H1 (cell line): ENCODE measurements around the gene CROCC2. TPM values are rescaled to one million over a fixed set of nuclear protein-coding genes. Genes with fewer than 3 reads are reported as not detected.

Experiments
- CTCF ChIA-PET: fragments of 300-600 bp; sonication (Branson Sonifier 250); formaldehyde crosslinking; loops from one replicate; lab custom pipeline; 2021; ENCODE audit not compliant: partially characterized antibody; lab: Charles Lee
- POLR2A ChIA-PET: fragments of 300-600 bp; sonication (Branson Sonifier 250); formaldehyde crosslinking; loops from one replicate; lab custom pipeline; 2021; ENCODE audit warnings: inconsistent platforms; ENCODE audit not compliant: partially characterized antibody; lab: Charles Lee
- DNase-seq, 2 experiments: peaks; one replicate each; pipeline versions ENCODE4 v3.0.0 to v3.0.0-alpha.2; 2010 to 2022; ENCODE audit warnings: low spot score in 2 of 2, low read depth in 1 of 2, mixed read lengths in 1 of 2
- FAIRE-seq: peaks from 2 replicates; lab custom pipeline; 2011; peaks lifted over from hg19 to GRCh38; lab: Jason Lieb, UNC
- H2AFZ ChIP-seq: 2 replicates; pipeline ENCODE4 v1.8.1; 2012; ENCODE audit warnings: low read length, inconsistent platforms
- H2AK5ac ChIP-seq: 2 replicates; pipeline ENCODE4 v1.6.1; 2013; ENCODE audit warnings: low read depth, low read length
- H2BK120ac ChIP-seq: replicated peaks from 2 replicates; pipeline ENCODE3; 2013; ENCODE audit warnings: low read depth, low read length, inconsistent platforms
- H2BK12ac ChIP-seq: 2 replicates; pipeline ENCODE4 v1.6.1; 2013; ENCODE audit warnings: low read depth, low read length
- H2BK15ac ChIP-seq: 2 replicates; pipeline ENCODE4 v1.6.1; 2013; ENCODE audit warnings: low read length
- H2BK20ac ChIP-seq: 2 replicates; pipeline ENCODE4 v1.6.1; 2013; ENCODE audit warnings: low read length
- H2BK5ac ChIP-seq: 2 replicates; pipeline ENCODE4 v1.6.1; 2013; ENCODE audit warnings: low read depth, low read length
- H3K14ac ChIP-seq: 2 replicates; pipeline ENCODE4 v1.6.1; 2013; ENCODE audit warnings: inconsistent platforms; ENCODE audit not compliant: insufficient read length
- H3K18ac ChIP-seq: 2 replicates; pipeline ENCODE4 v1.6.1; 2013; ENCODE audit warnings: low read length; ENCODE audit errors: extremely low read depth
- H3K23ac ChIP-seq: 2 replicates; pipeline ENCODE4 v1.6.1; 2013; ENCODE audit warnings: inconsistent platforms; ENCODE audit not compliant: insufficient read length
- H3K23me2 ChIP-seq: 2 replicates; pipeline ENCODE4 v1.6.1; 2013; ENCODE audit warnings: low read depth, low read length
- H3K27ac ChIP-seq: 2 replicates; pipeline ENCODE4 v1.6.1; 2011; ENCODE audit warnings: low read depth, low read length, inconsistent platforms
- H3K27me3 ChIP-seq, 4 experiments: replicated peaks in 1 of 4; 1 replicate in 1 of 4; 2 replicates in 3 of 4; pipeline versions ENCODE4 v1.6.1 to v1.8.1; 2011 to 2013; ENCODE audit warnings: low read length in 3 of 4, mild to moderate bottlenecking in 3 of 4, inconsistent platforms in 2 of 4, mixed read lengths in 2 of 4, moderate library complexity in 1 of 4; ENCODE audit not compliant: control insufficient read depth in 3 of 4, insufficient read depth in 3 of 4; ENCODE audit errors: extremely low read depth in 1 of 4
- H3K36me3 ChIP-seq, 4 experiments: 2 replicates each; pipeline versions ENCODE4 v1.6.1 to v1.8.1; 2011 to 2013; ENCODE audit warnings: mild to moderate bottlenecking in 4 of 4, low read length in 3 of 4, moderate library complexity in 2 of 4, control low read depth in 1 of 4, inconsistent platforms in 1 of 4; ENCODE audit not compliant: insufficient read depth in 4 of 4, control insufficient read depth in 2 of 4
- H3K4ac ChIP-seq: replicated peaks from 2 replicates; pipeline ENCODE3; 2013; ENCODE audit warnings: low read length, low read depth, mixed read lengths, inconsistent platforms; ENCODE audit not compliant: insufficient read length
- H3K4me1 ChIP-seq, 4 experiments: replicated peaks in 1 of 4; 1 replicate in 1 of 4; 2 replicates in 3 of 4; pipeline versions ENCODE4 v1.6.1 to v1.8.1; 2011 to 2013; ENCODE audit warnings: low read length in 3 of 4, inconsistent platforms in 2 of 4, mixed read lengths in 1 of 4; ENCODE audit not compliant: insufficient read depth in 4 of 4, control insufficient read depth in 3 of 4
- H3K4me2 ChIP-seq, 2 experiments: 2 replicates each; pipeline versions ENCODE4 v1.6.1 to v1.8.1; 2011 to 2013; ENCODE audit warnings: low read depth in 2 of 2, low read length in 2 of 2, control low read depth in 1 of 2, inconsistent platforms in 1 of 2, mild to moderate bottlenecking in 1 of 2; ENCODE audit not compliant: insufficient read depth in 1 of 2
- H3K4me3 ChIP-seq, 4 experiments: fragments of 200-600, 300-600 bp in 1 of 4; sonication (generic), shearing (Covaris generic), sonication (Bioruptor Twin) in 1 of 4; 2 replicates each; pipeline versions ENCODE4 v1.5.1 to v1.8.1; 2011 to 2016; ENCODE audit warnings: low read length in 4 of 4, low read depth in 3 of 4, control low read depth in 2 of 4, inconsistent platforms in 2 of 4, mild to moderate bottlenecking in 2 of 4, mixed read lengths in 1 of 4, moderate library complexity in 1 of 4; ENCODE audit not compliant: insufficient read depth in 2 of 4; ENCODE audit errors: extremely low read depth in 1 of 4
- H3K56ac ChIP-seq: replicated peaks from 2 replicates; pipeline ENCODE3; 2013; ENCODE audit warnings: low read depth, mild to moderate bottlenecking, mixed read lengths, low read length, inconsistent platforms; ENCODE audit not compliant: insufficient read length
- H3K79me1 ChIP-seq: 2 replicates; pipeline ENCODE4 v1.6.1; 2013; ENCODE audit warnings: low read depth, low read length, control low read depth
- H3K79me2 ChIP-seq, 2 experiments: 2 replicates each; pipeline versions ENCODE4 v1.6.1 to v1.8.1; 2012 to 2013; ENCODE audit warnings: low read length in 2 of 2, mild to moderate bottlenecking in 2 of 2, inconsistent platforms in 1 of 2; ENCODE audit not compliant: insufficient read depth in 2 of 2, control insufficient read depth in 1 of 2
- H3K9ac ChIP-seq, 4 experiments: replicated peaks in 1 of 4; 1 replicate in 1 of 4; 2 replicates in 3 of 4; pipeline versions ENCODE4 v1.6.1 to v1.8.1; 2011 to 2013; ENCODE audit warnings: low read depth in 3 of 4, low read length in 3 of 4, control low read depth in 2 of 4, mild to moderate bottlenecking in 2 of 4, moderate library complexity in 2 of 4, inconsistent platforms in 1 of 4; ENCODE audit errors: extremely low read depth in 1 of 4
- H3K9me3 ChIP-seq, 2 experiments: 2 replicates each; pipeline versions ENCODE4 v1.6.1 to v1.8.1; 2012 to 2013; ENCODE audit warnings: mild to moderate bottlenecking in 2 of 2, moderate library complexity in 2 of 2, control low read depth in 1 of 2, inconsistent platforms in 1 of 2, low read depth in 1 of 2, low read length in 1 of 2, mixed read lengths in 1 of 2; ENCODE audit not compliant: insufficient read depth in 2 of 2
- H4K20me1 ChIP-seq, 2 experiments: replicated peaks in 1 of 2; 2 replicates each; pipeline versions ENCODE3 to v1.8.1; 2011 to 2013; ENCODE audit warnings: inconsistent platforms in 2 of 2, low read length in 2 of 2, mild to moderate bottlenecking in 1 of 2; ENCODE audit not compliant: insufficient read depth in 2 of 2, control insufficient read depth in 1 of 2
- H4K5ac ChIP-seq: 2 replicates; pipeline ENCODE4 v1.6.1; 2013; ENCODE audit warnings: low read length, low read depth, mixed read lengths, inconsistent platforms; ENCODE audit not compliant: insufficient read length
- H4K8ac ChIP-seq: 2 replicates; pipeline ENCODE4 v1.8.0; 2013; ENCODE audit warnings: mild to moderate bottlenecking, moderate library complexity, low read length, inconsistent platforms; ENCODE audit not compliant: insufficient read depth; ENCODE audit errors: extremely low read depth
- H4K91ac ChIP-seq: replicated peaks from 2 replicates; pipeline ENCODE3; 2013; ENCODE audit warnings: low read length, mixed read lengths, inconsistent platforms; ENCODE audit not compliant: insufficient read length
- BACH1 ChIP-seq: IDR thresholded peaks from 2 replicates; pipeline ENCODE4 v1.6.1; 2012; ENCODE audit warnings: low read length, improper control_type of control experiment
- CBX8 ChIP-seq: fragments of 300-800, 300-1000 bp; sonication (generic); IDR thresholded peaks from 2 replicates; pipeline ENCODE4 v1.7.1; 2016; ENCODE audit warnings: low read depth, low read length, borderline replicate concordance
- CREB1 ChIP-seq: IDR thresholded peaks from 2 replicates; pipeline ENCODE4 v1.6.1; 2012; ENCODE audit warnings: inconsistent platforms
- EGR1 ChIP-seq: IDR thresholded peaks from 2 replicates; pipeline ENCODE4 v1.6.1; 2011; ENCODE audit warnings: low read depth, low read length, borderline replicate concordance
- EZH2 ChIP-seq: fragments of 200-600 bp; sonication (generic); IDR thresholded peaks from 2 replicates; pipeline ENCODE4 v1.7.1; 2012; ENCODE audit warnings: low read depth, mild to moderate bottlenecking, moderate library complexity, low read length, inconsistent platforms; ENCODE audit not compliant: severe bottlenecking
- FOSL1 ChIP-seq: IDR thresholded peaks from 2 replicates; pipeline ENCODE4 v1.6.1; 2011; ENCODE audit warnings: mild to moderate bottlenecking, low read depth, low read length, moderate library complexity; ENCODE audit not compliant: insufficient read depth
- JUN ChIP-seq: IDR thresholded peaks from 2 replicates; pipeline ENCODE4 v1.6.1; 2011; ENCODE audit warnings: low read depth, mild to moderate bottlenecking, improper control_type of control experiment, low read length
- KDM4A ChIP-seq: IDR thresholded peaks from one replicate; pipeline ENCODE4 v1.7.1; 2012; ENCODE audit warnings: low read depth, mild to moderate bottlenecking, moderate library complexity, low read length, inconsistent platforms; ENCODE audit not compliant: severe bottlenecking
- NANOG ChIP-seq: IDR thresholded peaks from 2 replicates; pipeline ENCODE4 v1.6.1; 2011; ENCODE audit warnings: low read length, low read depth, mild to moderate bottlenecking, inconsistent platforms; ENCODE audit not compliant: insufficient read depth, poor library complexity, severe bottlenecking
- SAP30 ChIP-seq: fragments of 300-600 bp; sonication (generic); IDR thresholded peaks from 2 replicates; pipeline ENCODE4 v1.7.1; 2012; ENCODE audit warnings: low read length, moderate library complexity, mild to moderate bottlenecking, inconsistent platforms; ENCODE audit not compliant: insufficient read depth, insufficient replicate concordance
- SIN3A ChIP-seq, 2 experiments: IDR thresholded peaks in 1 of 2; conservative IDR thresholded peaks in 1 of 2; 2 replicates each; pipeline ENCODE4 v1.6.1; 2011 to 2012; ENCODE audit warnings: low read length in 2 of 2, improper control_type of control experiment in 1 of 2, low read depth in 1 of 2, mild to moderate bottlenecking in 1 of 2
- SIX5 ChIP-seq: IDR thresholded peaks from 2 replicates; pipeline ENCODE4 v1.6.1; 2011; ENCODE audit warnings: mild to moderate bottlenecking, low read depth, low read length
- SP2 ChIP-seq: IDR thresholded peaks from 2 replicates; pipeline ENCODE4 v1.6.1; 2012; ENCODE audit warnings: mild to moderate bottlenecking, low read length, inconsistent platforms
- SUZ12 ChIP-seq: fragments of 200-600 bp; sonication (generic); IDR thresholded peaks from 2 replicates; pipeline ENCODE4 v1.6.1; 2012; ENCODE audit warnings: mild to moderate bottlenecking, inconsistent platforms, low read length, moderate library complexity, mixed read lengths
- ZNF274 ChIP-seq: IDR thresholded peaks from 2 replicates; pipeline ENCODE4 v1.7.0; 2012; ENCODE audit warnings: low read length, borderline replicate concordance; ENCODE audit errors: extremely low read depth
- WGBS, 2 experiments: shearing (Covaris generic) in 1 of 2; methylation state at CpG; one replicate each; pipeline versions ENCODE4 v1.1.6 to v1.1.7; 2013 to 2015; ENCODE audit warnings: low lambda C conversion rate in 2 of 2, mixed read lengths in 2 of 2, inconsistent platforms in 1 of 2, low coverage in 1 of 2, missing lambda C conversion rate in 1 of 2; ENCODE audit not compliant: insufficient replicate concordance in 2 of 2, insufficient coverage in 1 of 2, insufficient read length in 1 of 2; ENCODE audit errors: extremely low coverage in 1 of 2, missing lambda C conversion rate in 1 of 2; 5-methylcytosine and 5-hydroxymethylcytosine counted together
- polyA plus RNA-seq, 7 experiments: library from polyadenylated mRNA; depleted of rRNA in 3 of 7; stranded (reverse) in 5 of 7; unstranded in 2 of 7; fragments of >200 nt in 5 of 7; fragments of 200-250 nt in 2 of 7; gene quantifications; 1 replicate in 5 of 7; 2 replicates in 1 of 7; 4 replicates in 1 of 7; pipeline versions ENCODE4 v1.2.1 to v1.2.3, GENCODE V29; 2011 to 2013; ENCODE audit warnings: missing spikeins in 2 of 7, mixed read lengths in 2 of 7
- total RNA-seq: library from RNA; stranded (reverse); fragmentation: NEBNext Ultra II Directional; extraction: Animal tissue kit (Norgen Biotek cat#: 25700); gene quantifications from 2 replicates; pipeline ENCODE4 v1.2.1, GENCODE V29; 2021

The CROCC2 gene
- total and polyA plus RNA-seq, 2 of the 8 experiments (the other 6 are each of a cell fraction or from before 2014, with no cell fraction given), result not detected

- Histone ChIP-seq H4K5ac (no peak overlapping the region), H2BK5ac (no peak overlapping the region), H3K4me1 (peaks cover 0 to 15% (median 8%) of the 10 kb centered on the region in 4 experiments; a peak in 5 of 7 replicates), H3K18ac (no peak overlapping the region), H4K20me1 (peaks cover 0 to 10% of the 10 kb centered on the region in 2 experiments), H2BK20ac (no peak overlapping the region), H3K4ac (no peak overlapping the region), H2BK120ac (no peak overlapping the region), H3K9ac (no peak overlapping the region), H4K8ac (no peak overlapping the region), H2AK5ac (no peak overlapping the region), H3K36me3 (no peaks in the 10 kb centered on the region), H3K4me2 (no peak overlapping the region), H3K79me1 (no peaks in the 10 kb centered on the region), H3K9me3 (no peaks in the 10 kb centered on the region), H2BK15ac (no peak overlapping the region), H3K79me2 (no peaks in the 10 kb centered on the region), H3K4me3 (no peak overlapping the region), H4K91ac (no peak overlapping the region), H2BK12ac (no peak overlapping the region), H3K27me3 (no peaks in the 10 kb centered on the region), H2AFZ (no peak overlapping the region), H3K56ac (no peak overlapping the region), H3K27ac (no peak overlapping the region), H3K14ac (no peak overlapping the region), H3K23me2 (peaks cover 8% of the 10 kb centered on the region; the same call in 1 of the 2 replicates), H3K23ac (no peak overlapping the region)
- WGBS, 2 experiments, result 84% methylated on average over 14 of the region's 14 CpGs; no CpG with 5 or more reads in 1 of the 2 experiments
- DNase-seq (peak in 1 of 2 experiments; percentile 44), FAIRE-seq (no peak)
- POLR2A ChIA-PET, result no interaction called here
- TF ChIP-seq SP2 (no peak), SUZ12 (no peak), SIN3A (conservative IDR thresholded peaks at IDR 0.05 in 1 of 2, IDR thresholded peaks at IDR 0.05 in 1 of 2; ENCODE audit: low read depth in 1 of 2, low read length in 2 of 2) (no peak), KDM4A (no peak), FOSL1 (no peak), BACH1 (no peak), CREB1 (no peak), EGR1 (no peak), NANOG (no peak), CBX8 (no peak), ZNF274 (no peak), SAP30 (no peak), SIX5 (no peak), JUN (no peak), EZH2 (no peak)
- CTCF ChIA-PET, result interaction anchor here (0.8 to 1.3 kb wide), 3 partner anchors 22 to 29 kb away, joined by 3 to 5 read pairs (median 4); no protein-coding TSS in a partner anchor
These were observed 53.8 kb downstream of the CROCC2 start for GRCh38 chr2:240959941-240960308.
